ENCODE data around the gene GSDMA. TPM values are rescaled to one million over a fixed set of nuclear protein-coding genes. Genes with fewer than 3 reads are reported as not detected.

GSDMA gene
- total and polyA plus RNA-seq, 9 of the 15 experiments (the other 6 are each of a cell fraction or from before 2014, with no cell fraction given), result 0.04 to 0.13 (median 0.07) TPM; not detected in 2

GRCh38 chr17:39915559-39915958, 47.2 kb upstream of the GSDMA start (continued):
- no peak for TF ChIP-seq ETV5 (CRISPR knock-in tag; IDR thresholded peaks at IDR 0.05; ENCODE audit: low read depth)

- no peak overlapping the region for H2AFZ ChIP-seq (ENCODE audit: low read depth, low read length)
- intact Hi-C loops (cut with micrococcal nuclease) (loop anchor here (1.0 kb wide), 1 partner anchor 63 kb away; the partner anchor contains the start of gene PSMD3), in situ Hi-C loops (cut with MboI) (no loop called here)
- H3K79me2 ChIP-seq (ENCODE audit: control insufficient read depth, insufficient read depth, low read length), result no peaks in the 10 kb centered on the region
- H3K4me1 ChIP-seq (replicated peaks in 1 of 2; ENCODE audit: control insufficient read depth in 2 of 2, insufficient read depth in 2 of 2, low read length in 2 of 2), result peaks cover 8 to 15% of the 10 kb centered on the region in 2 experiments; a peak in 4 of 5 replicates
- FAIRE-seq, result peak; percentile 60
- no peak overlapping the region for H3K4me2 ChIP-seq (ENCODE audit: insufficient read depth, low read length)
- POLR2A ChIA-PET, result interaction anchor here (1.9 kb wide), 1 partner anchor 10 kb away, joined by 8 read pairs; no protein-coding TSS in a partner anchor
- H3K9me1 ChIP-seq (ENCODE audit: control insufficient read depth, insufficient read depth, low read length), result peaks cover 4% of the 10 kb centered on the region
- BruUV-seq (replicated peaks), result no TSS peak
- no peak overlapping the region for H3K27ac ChIP-seq (ENCODE audit: extremely low read depth, low read depth, low read length)
- CTCF ChIA-PET (ENCODE audit: low intra/inter-chr PET ratio), result interaction anchor here (0.6 kb wide), 1 partner anchor 57 kb away, joined by 3 read pairs; no protein-coding TSS in a partner anchor
- WGBS (ENCODE audit: insufficient coverage, low coverage, missing lambda C conversion rate), result 49% methylated on average over 7 of the region's 7 CpGs
- no peaks in the 10 kb centered on the region for H3K27me3 ChIP-seq (ENCODE audit: control insufficient read depth in 2 of 2, insufficient read depth in 2 of 2, low read length in 2 of 2)
- DNase-seq (ENCODE audit: extremely low read depth in 1 of 4, low spot score in 3 of 4), result peak; percentile 42 to 53 (median 48)
- peak; percentile 77 for ATAC-seq
- H3K4me3 ChIP-seq, result no peak overlapping the region
- H3K9me3 ChIP-seq (replicated peaks; ENCODE audit: control insufficient read depth, insufficient read depth, low read depth, low read length), result no peaks in the 10 kb centered on the region
- H3K36me3 ChIP-seq (ENCODE audit: control insufficient read depth, insufficient read depth, low read length), result peaks cover 20% of the 10 kb centered on the region; the same call in 1 of the 3 replicates
- H4K20me1 ChIP-seq (replicated peaks; ENCODE audit: control insufficient read depth, insufficient read depth, low read length), result no peaks in the 10 kb centered on the region
- H3K9ac ChIP-seq (ENCODE audit: insufficient read depth in 1 of 2, low read depth in 2 of 2, low read length in 2 of 2), result no peak overlapping the region
- TF ChIP-seq SRSF7 (optimal IDR thresholded peaks at IDR 0.05; ENCODE audit: low read depth, low read length) (no peak), RAD21 (CRISPR knock-in tag; conservative IDR thresholded peaks at IDR 0.05 in 1 of 2, IDR thresholded peaks at IDR 0.05 in 1 of 2) (peak in 1 of 2 experiments; percentile 48; a peak in 2 of 4 replicates), POLR2G (IDR thresholded peaks at IDR 0.05; ENCODE audit: low read depth, low read length) (no peak), ZNF511 (CRISPR knock-in tag; IDR thresholded peaks at IDR 0.05) (no peak), NFE2L1 (tag; IDR thresholded peaks at IDR 0.05; ENCODE audit: borderline replicate concordance, low read depth) (no peak), CTCF (IDR thresholded peaks at IDR 0.05 in 2 of 3, conservative IDR thresholded peaks at IDR 0.05 in 1 of 3; ENCODE audit: insufficient read depth in 2 of 3, low read depth in 1 of 3, low read length in 3 of 3) (peak; percentile 38 to 57 (median 45); a peak in 5 of 6 replicates), MAX (CRISPR knock-in tag; IDR thresholded peaks at IDR 0.05) (no peak)
Measured at GRCh38 chr17:39916918-39917317, 45.9 kb upstream of the GSDMA start.

All from K562 (cell line).